Anterior cingulate cortex (tissue), 58 donors: ENCODE measurements around the gene BLTP3B.
"Not testable (repeated sequence)": the region's sequence is repeated elsewhere in the genome, so short reads cannot be mapped to it uniquely, and the experiment has no call there.

Source experiments
- DNase-seq, 58 donors: peaks; one replicate each; lab custom pipeline; 2025; lab: John Stamatoyannopoulos, UW

The BLTP3B gene

GRCh38 chr12:100142851-100143559 lies at the start of gene BLTP3B:
Gene BLTP3B (minus strand): TSS chr12:100142874. CDS start chr12:100142635, 239 bp downstream.
- peak in 57 of 58 donors; percentile 22 to 95 (median 88) for DNase-seq

GRCh38 chr12:100189636-100190394 lies 47.1 kb upstream of the BLTP3B start:
- no peak for DNase-seq

- DNase-seq: not testable (repeated sequence)
Observed at GRCh38 chr12:100188888-100189635, 46.4 kb upstream of the BLTP3B start.

- DNase-seq: no peak
Observed at GRCh38 chr12:100187857-100188519, 45.3 kb upstream of the BLTP3B start.

GRCh38 chr12:100187068-100187467 lies 44.4 kb upstream of the BLTP3B start:
- no peak for DNase-seq

- DNase-seq: peak in 1 of 58 donors; percentile 7
Observed at GRCh38 chr12:100186071-100186470, 43.4 kb upstream of the BLTP3B start.

GRCh38 chr12:100185361-100185894 lies 42.8 kb upstream of the BLTP3B start:
- DNase-seq: peak in 35 of 58 donors; percentile 6 to 63 (median 27)

- DNase-seq: peak in 1 of 58 donors; percentile 13
Observed at GRCh38 chr12:100184549-100185145, 42.0 kb upstream of the BLTP3B start.

- no peak for DNase-seq
Observed at GRCh38 chr12:100179252-100179651, 36.6 kb upstream of the BLTP3B start.

GRCh38 chr12:100176493-100176892 lies 33.8 kb upstream of the BLTP3B start:
- not testable (repeated sequence) for DNase-seq

GRCh38 chr12:100174495-100174894 lies 31.8 kb upstream of the BLTP3B start:
- DNase-seq: no peak

GRCh38 chr12:100173111-100173510 lies 30.4 kb upstream of the BLTP3B start:
- DNase-seq: no peak

GRCh38 chr12:100171248-100171647 lies 28.6 kb upstream of the BLTP3B start:
- no peak for DNase-seq

GRCh38 chr12:100170313-100170858 lies 27.7 kb upstream of the BLTP3B start:
- peak in 22 of 58 donors; percentile 3 to 49 (median 24) for DNase-seq

GRCh38 chr12:100169345-100169744 lies 26.7 kb upstream of the BLTP3B start:
- DNase-seq: no peak

GRCh38 chr12:100168562-100168961 lies 25.9 kb upstream of the BLTP3B start:
- no peak for DNase-seq

GRCh38 chr12:100166232-100166631 lies 23.6 kb upstream of the BLTP3B start:
- DNase-seq: no peak

GRCh38 chr12:100165356-100165755 lies 22.7 kb upstream of the BLTP3B start:
- DNase-seq: no peak

GRCh38 chr12:100164153-100164704 lies 21.6 kb upstream of the BLTP3B start:
- peak in 1 of 58 donors; percentile 15 for DNase-seq
